ENCODE data around the gene NDUFS8.

The NDUFS8 gene

GRCh38 chr11:68012843-68013610 is 17.5 kb upstream of the NDUFS8 start:
- H3K4me3 ChIP-seq (ENCODE audit: low read depth, low read length) = no peak overlapping the region
- TF ChIP-seq, protein P1, sequence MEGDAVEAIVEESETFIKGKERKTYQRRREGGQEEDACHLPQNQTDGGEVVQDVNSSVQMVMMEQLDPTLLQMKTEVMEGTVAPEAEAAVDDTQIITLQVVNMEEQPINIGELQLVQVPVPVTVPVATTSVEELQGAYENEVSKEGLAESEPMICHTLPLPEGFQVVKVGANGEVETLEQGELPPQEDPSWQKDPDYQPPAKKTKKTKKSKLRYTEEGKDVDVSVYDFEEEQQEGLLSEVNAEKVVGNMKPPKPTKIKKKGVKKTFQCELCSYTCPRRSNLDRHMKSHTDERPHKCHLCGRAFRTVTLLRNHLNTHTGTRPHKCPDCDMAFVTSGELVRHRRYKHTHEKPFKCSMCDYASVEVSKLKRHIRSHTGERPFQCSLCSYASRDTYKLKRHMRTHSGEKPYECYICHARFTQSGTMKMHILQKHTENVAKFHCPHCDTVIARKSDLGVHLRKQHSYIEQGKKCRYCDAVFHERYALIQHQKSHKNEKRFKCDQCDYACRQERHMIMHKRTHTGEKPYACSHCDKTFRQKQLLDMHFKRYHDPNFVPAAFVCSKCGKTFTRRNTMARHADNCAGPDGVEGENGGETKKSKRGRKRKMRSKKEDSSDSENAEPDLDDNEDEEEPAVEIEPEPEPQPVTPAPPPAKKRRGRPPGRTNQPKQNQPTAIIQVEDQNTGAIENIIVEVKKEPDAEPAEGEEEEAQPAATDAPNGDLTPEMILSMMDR (IDR thresholded peaks at IDR 0.05; ENCODE audit: borderline replicate concordance, insufficient read depth, low read depth, low read length) = no peak

- TF ChIP-seq, protein P1 (IDR thresholded peaks at IDR 0.05; ENCODE audit: borderline replicate concordance, insufficient read depth, low read depth, low read length) = no peak
- no peak overlapping the region for H3K4me3 ChIP-seq (ENCODE audit: low read depth, low read length)
Observed at GRCh38 chr11:68013611-68014156, 16.8 kb upstream of the NDUFS8 start.

DNA sequence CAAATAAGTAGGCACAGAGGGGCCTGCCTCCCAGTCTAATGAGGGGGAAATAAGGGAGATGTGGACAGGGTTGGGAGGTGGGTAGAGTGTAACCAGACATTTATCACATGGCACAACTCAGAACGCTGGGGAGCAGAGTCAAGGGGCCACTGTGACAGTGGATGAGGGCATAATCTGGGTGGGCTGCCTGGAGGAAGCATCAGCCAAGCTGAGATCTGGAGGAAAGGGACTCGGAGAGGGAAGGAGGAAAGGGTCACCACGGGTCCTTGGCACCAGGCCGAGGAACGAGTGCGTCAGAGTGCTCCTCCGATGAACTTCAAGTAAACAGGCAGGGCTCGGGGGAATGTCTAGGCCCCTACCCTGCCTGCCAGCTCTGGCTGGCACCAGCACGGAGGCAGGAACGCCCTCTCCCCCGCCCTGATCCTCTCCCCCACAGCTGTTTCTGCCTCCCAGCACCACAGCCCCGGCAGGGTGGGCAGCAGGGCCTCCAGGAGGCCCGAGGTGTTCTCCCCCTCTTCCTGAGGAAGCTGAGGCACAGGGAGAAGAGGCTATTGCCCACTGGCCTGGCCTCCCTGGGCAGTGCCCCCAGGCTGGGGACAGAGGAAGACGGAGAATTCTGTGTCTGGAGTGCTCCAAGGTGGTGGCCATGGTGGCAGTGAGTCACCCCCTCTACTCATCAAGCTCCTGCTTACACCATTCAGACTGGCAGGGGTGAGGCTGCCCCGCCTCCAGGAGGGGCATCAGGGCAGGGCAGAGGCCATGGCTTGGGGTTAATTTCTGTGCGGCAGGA is 16.1 kb upstream of the NDUFS8 start:
- no peak overlapping the region for H3K4me3 ChIP-seq (ENCODE audit: low read depth, low read length)
- TF ChIP-seq, protein P1 (IDR thresholded peaks at IDR 0.05; ENCODE audit: borderline replicate concordance, insufficient read depth, low read depth, low read length) = no peak

GRCh38 chr11:68014947-68015447 is 15.5 kb upstream of the NDUFS8 start:
- TF ChIP-seq, protein P1 (IDR thresholded peaks at IDR 0.05; ENCODE audit: borderline replicate concordance, insufficient read depth, low read depth, low read length) = no peak
- H3K4me3 ChIP-seq (ENCODE audit: low read depth, low read length) = no peak overlapping the region

GRCh38 chr11:68015467-68015866 is 15.0 kb upstream of the NDUFS8 start:
- TF ChIP-seq, protein P1 (IDR thresholded peaks at IDR 0.05; ENCODE audit: borderline replicate concordance, insufficient read depth, low read depth, low read length) = no peak
- H3K4me3 ChIP-seq (ENCODE audit: low read depth, low read length) = no peak overlapping the region

DNA sequence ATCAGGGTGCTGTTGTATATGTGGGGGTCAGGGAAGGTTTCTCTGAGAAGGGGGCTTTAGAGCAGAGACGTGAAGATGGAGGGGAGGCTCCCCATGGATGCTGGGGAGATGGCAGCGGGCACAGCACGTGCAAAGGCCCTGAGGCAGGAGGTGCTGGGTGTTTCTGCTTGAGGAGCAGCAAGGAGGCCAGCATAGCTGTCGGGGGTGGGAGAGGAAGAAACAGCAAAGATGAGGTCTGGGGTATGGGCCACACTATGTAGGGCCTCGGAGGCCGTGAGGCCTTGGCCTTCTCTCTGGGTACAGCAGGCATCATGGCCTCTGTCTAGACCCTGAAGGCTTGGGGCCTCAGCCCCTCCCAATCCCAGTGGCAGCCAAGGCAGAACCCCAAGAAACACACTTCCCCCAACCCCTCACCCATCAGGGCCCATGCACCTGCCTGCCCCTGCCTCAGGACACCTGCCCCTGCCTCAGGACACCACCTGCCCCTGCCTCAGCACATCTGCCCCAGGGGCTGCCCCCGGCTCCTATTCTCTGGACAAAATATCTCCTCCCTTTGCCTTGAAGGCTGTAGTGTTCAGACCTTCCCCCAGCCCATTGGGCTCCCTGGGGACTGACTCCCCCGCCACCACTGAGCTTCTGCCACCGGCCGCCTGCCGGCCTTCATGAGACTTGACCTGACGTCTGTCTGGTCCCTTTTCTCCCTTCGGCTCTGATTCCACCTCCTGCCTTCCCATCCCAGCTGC is 14.1 kb upstream of the NDUFS8 start:
- TF ChIP-seq, protein P1 (IDR thresholded peaks at IDR 0.05; ENCODE audit: borderline replicate concordance, insufficient read depth, low read depth, low read length) = no peak
- no peak overlapping the region for H3K4me3 ChIP-seq (ENCODE audit: low read depth, low read length)

Data from GM12875 (cell line).